ENCODE results near the gene NCKAP5.

Gene NCKAP5

DNA sequence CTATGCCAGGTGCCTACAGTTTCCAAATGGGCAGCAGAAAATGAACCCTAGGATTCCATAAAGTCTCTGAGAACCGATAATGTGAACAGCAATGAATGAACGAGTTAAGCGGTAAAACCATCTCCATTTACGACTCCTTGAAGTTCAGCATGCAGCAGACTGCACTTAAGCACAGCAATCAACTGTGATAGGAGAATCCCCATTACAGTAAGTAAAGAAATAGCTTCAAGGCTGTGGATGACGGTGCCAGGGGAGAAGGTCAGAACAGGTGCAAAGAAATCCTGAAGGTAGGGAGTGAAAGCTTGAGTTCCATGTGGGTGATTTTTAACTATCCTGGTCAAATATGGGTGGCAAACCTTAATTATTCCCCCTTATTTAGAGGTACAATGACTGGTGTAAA is 444.4 kb downstream of the NCKAP5 start:
- DNase-seq: no peak

DNA sequence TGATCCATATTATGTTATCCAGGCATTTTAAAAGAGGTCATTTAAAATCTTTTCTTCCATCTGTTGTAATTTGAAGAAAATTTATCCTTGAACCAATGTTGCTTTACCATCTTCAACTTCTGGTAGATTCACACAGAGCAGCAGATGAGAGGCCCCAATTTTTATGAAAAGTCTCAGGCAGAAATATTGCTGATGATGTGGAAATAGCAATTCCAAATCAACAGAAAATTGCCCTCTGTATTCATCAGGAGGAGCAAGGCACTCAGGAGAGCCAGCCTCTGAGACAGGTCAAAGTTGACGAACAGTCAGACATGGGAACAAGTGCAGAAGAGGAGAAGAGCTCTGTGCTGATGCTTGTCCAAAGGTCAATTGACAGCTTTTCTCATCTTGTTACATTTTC is 444.9 kb downstream of the NCKAP5 start:
- no peak for DNase-seq

DNA sequence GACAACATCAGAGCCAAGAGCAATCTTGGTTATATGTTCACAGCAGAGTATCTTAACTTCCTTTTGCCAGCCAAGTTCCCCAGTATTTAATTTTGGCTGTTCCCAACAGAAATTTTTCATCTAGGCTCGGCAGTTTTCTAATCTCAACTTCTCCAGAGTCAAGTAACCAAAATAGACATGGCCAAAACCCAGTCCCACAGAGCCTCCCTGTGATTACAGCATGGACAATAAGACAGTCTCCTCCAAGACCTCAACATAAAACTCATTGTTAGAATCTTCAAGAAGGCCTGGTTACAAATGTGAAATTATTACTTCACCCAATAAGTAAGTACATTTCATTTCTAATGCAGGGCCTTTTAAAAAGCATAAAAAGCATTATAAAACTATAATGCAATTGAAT is 445.7 kb downstream of the NCKAP5 start:
- DNase-seq: no peak

DNA sequence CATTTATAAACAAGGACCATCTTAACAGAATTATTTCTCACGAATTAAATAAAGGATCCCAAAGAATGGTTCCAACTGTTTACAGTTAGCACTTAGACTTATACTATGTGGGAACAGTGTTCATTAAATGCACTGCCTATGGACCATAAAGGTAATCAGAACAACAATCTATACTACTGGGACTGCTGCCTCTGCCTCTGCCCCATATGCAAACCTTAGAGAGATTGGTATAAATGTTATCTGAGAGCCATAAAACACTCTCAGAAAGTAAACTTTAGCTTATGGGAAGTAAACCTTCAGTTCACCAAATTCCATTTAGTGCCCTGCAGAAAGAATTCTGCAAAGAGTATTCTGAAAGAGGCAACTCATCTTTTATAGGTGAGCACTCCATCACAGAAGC is 448.0 kb downstream of the NCKAP5 start:
- no peak for DNase-seq

DNA sequence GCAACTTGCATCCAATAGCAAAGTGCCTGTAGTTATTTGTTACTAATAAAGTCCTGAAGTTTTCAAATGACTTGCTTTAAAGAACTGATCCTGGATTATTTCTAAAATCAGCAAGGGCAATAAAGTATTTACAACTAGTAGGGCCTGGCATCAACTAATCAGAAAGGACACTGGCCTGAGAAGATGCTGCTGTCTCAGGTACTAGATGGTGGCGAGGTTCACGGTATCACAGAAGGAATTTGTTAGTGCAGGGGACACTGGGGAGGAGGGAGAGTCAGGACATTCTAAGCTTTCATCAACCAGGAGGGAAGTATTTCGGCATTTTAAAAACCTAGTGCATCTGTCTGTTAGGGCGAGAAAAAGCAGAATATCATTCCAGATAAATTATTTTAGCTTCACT is 458.1 kb downstream of the NCKAP5 start:
- DNase-seq: no peak

DNA sequence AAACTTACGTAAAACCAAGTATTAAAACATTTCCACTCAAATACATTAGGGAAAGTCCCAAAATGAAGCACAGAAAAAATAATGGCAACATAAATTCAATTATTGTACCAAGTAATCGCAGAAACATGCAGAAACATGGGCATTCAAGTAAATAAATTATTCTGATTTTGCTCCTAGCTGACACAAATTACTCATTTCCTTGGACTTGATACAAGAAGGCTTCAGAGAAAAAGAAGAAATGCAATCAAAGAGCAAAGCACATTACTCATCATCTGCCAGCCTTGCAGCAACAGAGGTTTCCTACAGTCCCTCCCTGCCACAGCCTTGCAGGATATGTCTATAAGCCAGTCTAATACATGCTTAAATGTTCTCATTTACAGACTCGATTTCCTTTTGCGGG is 458.5 kb downstream of the NCKAP5 start:
- DNase-seq: no peak

DNA sequence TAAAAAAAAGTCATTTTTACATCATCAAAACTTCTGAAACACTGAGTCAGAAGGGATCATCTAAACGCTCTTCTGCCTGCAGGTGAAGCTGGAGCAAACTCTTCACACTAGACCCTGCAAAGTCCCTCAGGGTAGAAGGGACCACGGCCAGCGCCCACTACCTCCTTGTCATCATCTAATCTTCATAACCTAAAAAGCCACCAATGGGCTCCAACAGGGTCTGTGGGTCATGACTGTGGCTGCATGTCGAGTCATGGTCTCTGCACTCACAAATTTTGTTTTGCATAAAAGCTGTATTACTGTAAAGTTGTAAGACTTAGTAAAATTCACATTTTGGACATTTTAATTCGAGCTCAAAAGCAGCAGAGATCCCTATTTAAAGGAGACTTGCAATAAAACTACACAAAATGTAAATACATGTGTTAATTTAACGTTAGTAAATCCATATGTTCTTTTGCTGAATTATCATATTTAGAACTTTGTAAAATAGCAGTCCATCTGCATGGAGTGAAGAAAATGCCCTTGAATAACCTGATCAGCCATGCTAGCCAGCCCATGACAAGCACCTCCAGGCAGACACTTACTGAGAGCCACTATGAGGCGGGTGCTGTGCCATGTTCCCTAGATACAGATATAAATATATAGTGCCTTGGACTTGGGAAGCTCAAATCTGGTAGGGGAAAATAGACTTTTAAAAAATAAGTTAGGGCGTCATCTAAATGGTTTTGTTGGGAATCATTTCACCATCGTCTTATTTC is 461.0 kb downstream of the NCKAP5 start:
- no peak for DNase-seq

DNA sequence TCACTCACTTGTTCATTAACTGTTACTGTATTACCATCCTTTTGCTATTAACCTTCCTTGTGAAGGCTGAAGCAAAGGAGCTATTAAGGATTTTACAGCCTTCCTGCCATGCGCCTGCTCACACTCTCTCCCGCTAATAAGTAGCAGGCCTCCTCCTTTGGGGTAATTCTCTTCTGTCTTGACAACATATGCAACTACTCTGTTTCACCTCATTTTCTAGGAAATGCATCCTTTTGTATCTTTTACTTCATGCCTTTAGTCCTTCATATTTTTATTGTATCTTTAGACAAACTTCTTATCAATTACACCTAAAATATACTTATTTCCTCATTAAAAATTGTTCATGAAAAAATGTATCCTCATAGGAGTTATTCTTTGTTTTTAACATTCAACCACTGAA is 463.4 kb downstream of the NCKAP5 start:
- no peak for DNase-seq

DNA sequence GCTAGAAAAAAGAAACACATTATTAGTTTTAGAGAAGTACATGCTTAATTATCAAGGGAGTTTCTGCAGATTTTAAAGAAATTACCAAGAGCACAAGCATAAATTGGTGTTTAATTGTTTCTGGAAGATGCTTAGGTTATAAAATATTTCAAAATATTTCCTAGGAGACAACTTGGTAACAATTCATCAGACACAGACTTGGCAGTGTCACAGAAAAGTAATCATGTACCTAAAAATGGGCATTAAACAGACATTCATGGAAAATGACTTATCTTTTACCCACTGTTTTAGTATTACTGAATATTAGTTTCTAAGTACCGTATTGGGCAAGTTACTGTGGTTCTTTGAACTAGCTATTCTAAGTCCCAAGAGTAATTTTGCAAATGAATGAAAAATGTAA is 469.5 kb downstream of the NCKAP5 start:
- DNase-seq: no peak

DNA sequence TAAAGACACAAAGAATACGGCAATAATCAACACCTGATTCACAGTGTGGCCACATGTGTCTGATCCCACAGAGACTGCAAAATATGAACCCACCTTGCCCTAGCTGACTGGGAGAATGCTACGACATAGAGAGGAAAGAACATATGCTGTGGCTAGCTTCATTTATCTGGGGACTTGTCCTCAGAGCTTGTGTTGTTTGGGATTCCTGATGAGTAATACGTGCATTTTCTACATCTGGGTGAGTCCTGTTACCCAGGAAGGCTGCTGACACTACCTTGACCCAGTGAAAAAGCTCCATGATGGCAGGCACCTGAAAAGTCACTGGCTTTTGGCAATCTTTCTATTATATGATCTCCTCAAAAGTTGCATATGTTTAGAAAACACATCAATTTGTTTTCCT is 470.6 kb downstream of the NCKAP5 start:
- DNase-seq: no peak

DNA sequence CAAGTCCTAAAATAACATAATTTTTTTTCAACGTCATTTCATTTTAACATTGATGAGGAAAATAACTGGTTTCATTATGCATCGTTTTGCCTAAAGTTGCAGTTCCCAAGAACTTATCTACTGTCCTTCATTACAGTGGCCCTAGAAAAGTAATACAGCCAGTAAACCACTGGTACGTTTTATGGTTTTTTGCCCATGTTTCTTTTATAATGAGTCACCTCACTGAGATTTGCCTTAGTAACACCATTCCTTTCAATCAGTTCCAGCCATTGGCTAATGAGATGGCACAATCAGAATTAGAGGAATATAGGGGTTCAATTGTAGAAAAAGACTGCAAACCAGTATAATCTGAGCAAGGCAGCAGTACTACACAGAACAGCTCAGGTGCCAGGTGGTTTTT is 475.7 kb downstream of the NCKAP5 start:
- no peak for DNase-seq

DNA sequence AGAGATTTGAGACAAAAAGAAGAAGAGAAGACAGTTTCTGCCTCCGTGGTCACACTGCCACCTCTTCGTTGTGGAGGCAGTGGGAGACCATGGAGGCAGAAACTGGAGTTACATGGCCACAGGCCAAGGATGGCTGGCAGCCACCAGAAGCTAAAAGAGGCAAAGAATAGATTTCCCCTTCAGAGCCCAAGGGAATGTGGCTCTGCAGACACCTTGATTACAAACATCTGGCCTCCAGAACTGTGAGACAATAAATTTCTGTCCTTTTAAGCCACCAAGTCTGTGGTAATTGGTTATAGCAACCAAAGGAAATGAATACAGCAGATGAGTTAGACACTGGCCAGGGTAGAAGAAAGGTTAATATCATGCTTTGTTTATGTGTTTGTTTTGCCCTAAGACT is 477.9 kb downstream of the NCKAP5 start:
- DNase-seq: no peak

DNA sequence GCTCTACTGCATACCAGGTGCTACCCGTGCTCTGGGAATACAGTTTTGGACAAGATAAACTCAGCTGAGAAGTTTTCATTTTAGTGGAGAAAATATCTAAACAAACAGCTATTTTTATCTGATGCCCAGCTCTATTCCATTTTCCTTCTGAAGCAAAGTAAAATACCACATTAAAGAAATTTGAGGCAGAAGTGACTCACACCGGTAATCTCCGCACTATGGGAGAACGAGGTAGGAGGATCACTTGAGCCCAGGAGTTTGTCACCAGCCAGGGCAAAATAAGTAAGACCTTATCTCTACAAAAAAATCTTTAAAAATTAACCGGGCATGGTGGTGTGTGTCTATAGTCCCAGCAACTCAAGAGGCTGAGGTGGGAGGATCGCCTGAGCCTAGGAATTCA is 482.1 kb downstream of the NCKAP5 start:
- DNase-seq: no peak

DNA sequence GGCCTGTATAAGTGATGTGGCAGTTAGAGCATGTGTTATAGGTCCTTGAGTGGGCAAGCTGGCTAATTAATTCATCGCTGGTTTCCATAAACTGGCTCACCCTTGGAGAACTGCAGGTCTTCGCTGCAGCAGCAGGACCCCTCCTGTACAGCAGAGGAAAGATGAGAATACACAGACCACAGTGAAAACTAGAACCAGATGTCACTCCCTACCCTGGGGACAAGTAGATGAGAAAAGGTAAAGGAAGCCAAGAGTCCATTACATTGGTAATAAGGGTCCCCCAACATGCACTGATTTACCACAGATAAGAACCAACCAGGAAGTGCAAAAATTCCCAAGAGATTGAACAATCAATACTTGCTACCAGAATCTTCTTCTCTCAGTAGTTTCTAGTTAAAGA is 482.6 kb downstream of the NCKAP5 start:
- no peak for DNase-seq

DNA sequence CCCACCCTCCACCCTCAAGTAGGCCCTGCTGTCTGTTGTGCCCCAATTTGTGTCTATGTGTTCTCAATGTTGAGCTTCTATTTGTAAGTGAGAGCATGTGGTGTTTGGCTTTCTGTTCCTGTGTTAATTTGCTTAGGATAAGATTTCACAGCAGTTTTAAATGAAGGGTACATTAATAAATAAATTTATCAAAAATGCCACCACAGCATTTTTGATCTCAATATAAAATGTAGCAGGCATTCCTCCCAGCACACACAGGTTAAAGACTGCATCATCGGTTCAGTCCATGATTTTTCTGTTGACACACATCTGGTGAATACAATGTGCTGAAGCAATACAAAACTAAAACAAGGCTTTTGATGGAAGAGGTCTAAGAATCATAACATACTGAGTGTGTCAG is 486.2 kb downstream of the NCKAP5 start:
- no peak for DNase-seq

DNA sequence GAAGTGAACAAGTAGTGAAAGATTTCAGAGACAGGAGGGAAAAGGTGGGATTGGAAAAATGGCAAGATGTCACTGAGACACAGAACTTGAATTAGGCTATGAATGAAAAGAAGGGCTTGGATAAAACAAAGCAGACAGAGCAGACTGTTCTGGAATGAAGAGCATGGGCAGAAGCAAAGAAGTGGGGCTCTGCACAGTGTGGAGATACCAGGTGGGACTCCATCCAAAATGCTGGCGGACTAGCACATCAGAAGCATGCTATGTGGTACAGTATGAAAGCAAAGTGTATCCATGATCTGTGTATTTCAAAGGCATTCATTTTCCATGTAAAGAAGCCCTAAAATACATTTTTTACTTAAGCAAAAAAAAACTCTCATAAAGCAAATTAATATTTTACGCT is 487.4 kb downstream of the NCKAP5 start:
- DNase-seq: no peak

DNA sequence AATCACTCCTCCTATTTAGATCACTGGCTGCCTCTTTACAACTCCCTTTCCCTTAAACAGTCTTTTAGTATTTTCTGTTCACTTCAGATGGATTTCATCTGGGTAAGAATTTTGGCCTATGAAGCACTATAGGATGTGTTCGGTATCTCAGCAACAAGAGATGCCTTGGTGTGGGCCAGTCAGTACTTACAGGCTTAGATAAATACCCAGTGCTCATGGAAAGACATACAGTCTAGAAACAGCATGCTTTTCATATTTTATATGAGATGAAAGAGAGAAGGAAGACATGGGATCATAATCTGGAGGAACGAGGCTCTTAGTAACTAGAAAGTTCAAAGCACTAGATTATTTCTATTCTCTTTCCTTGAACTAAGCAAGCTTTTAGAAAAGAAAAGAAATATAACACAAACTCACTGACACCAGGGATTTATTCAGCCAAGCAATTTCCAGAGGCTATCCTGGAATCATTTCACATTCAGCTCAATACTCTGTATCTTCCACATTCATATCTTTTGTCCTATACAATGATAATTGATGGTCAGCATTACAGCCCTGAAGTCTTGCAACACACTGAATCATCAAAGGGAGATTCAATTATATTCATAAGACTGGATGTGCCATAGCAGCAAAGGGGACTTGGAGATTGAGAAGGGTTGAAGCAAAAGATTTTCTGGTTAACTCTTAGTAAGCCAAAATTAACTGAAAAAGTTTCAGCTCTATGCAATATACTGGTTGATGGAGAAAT is 489.4 kb downstream of the NCKAP5 start:
- DNase-seq: no peak

DNA sequence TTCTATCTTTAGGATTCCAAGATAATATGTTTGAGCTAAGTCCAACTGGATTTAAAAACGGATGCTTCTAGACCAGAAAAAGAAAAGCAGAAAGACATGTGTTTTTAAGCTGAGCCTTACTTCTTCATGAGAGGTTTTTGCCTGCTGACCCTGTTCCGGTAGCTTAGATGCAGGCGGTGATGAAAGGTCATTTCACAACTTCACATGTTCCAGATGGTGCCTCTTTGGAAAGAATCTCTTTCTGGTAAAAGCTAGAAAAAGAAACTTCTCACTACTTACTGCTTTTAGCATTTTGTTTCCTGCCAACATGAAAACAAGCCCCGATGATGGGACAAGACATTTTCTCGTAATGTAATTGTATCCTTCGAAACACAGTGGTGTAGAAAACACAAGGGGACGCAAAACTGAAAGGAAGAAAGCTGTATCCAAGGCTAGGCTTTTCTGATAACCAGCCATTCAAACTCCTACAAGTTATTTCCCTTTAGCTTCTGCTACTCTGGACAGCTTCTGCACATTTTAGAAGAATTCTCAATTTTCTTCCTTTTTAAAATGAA is 490.9 kb downstream of the NCKAP5 start:
- DNase-seq: no peak

DNA sequence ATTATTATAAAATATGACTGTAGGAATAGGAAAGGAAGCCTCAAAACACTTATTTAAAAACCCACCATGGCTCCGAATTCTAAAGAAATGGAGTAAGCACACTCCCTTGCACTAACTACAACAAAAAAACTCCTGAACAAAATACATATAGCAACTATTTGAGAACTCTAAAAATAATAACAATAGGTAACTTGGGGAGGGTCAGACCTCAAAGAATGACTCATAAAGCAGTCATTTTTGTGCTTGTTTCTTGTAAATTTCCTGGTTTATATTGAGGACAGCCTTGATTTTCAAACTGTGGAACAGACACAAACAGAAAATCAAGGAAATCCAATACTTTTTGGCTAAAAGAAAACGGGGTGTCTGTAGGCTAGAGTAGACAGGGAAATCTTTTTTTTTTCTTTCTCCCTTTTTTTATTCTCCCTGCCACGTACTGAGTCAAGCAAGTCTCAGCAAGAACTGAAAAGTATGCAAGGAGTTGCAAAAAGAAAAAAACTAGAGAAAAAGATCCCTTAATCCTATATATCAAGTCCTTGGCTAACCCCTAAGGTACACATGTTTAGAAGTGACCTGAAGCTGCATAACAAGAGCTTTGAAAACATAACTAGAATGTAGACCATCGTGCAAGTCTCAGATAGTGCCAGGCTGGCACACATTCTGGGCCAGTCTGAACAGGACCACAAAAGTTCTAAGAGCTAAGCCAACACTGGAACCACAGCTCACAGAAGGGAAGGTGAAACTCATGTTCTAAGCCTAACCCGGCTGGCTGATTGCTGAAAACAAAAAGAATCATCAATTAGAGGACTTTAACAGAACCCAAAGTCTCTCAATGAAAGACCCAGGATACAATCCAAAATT is 495.2 kb downstream of the NCKAP5 start:
- no peak for DNase-seq

DNA sequence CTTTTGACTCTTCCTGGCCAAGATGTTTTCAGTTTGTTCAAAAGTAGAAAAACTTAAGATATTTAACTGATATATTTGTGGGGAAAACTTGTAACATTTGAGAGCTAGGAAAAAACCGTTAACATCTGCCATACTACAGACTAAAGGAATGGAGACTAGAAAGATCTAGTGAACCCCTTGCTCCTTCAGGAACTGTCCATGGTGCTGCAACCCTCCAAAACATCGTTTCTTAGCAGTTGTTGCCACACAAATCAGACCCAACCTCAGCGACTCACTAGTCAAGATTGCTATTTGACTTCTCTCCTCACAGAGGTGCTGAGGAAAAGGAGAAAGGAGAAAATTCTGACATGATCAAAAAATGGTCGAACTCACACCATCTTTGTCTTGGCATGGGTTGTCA is 504.5 kb downstream of the NCKAP5 start:
- DNase-seq: no peak

DNA sequence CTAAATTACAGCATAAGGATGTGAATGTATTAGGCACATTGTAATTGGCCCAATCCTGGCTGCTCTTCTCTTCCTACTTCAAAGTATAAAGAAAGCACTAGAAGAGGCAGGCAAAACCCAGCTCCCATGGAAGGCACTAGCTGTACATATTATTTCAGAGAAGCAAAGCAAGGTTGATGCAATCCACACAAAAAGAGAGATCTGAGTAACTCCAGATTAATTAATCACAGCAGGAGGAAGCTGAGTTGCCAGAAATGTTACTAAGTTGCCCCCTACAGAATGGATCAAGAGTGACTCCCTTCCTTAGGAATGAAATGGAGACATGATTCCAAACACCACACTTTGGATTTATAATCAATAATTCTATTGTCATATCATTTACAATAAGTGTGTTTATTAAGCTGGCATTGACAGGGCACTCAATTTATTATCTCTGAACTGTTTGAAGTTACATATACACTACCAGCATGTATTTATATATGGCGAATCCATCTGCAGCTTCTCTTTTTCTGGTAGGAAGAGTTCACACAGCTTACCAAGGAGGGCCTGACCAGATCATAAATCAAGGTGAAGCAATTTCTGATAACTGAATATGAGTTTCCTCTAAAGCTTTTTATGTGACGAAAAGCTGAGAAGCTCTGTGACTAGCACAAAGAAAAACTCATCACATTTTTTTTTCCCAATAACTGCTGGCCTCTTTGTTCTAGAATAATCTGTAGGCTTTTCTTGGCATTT is 505.2 kb downstream of the NCKAP5 start:
- no peak for DNase-seq

DNA sequence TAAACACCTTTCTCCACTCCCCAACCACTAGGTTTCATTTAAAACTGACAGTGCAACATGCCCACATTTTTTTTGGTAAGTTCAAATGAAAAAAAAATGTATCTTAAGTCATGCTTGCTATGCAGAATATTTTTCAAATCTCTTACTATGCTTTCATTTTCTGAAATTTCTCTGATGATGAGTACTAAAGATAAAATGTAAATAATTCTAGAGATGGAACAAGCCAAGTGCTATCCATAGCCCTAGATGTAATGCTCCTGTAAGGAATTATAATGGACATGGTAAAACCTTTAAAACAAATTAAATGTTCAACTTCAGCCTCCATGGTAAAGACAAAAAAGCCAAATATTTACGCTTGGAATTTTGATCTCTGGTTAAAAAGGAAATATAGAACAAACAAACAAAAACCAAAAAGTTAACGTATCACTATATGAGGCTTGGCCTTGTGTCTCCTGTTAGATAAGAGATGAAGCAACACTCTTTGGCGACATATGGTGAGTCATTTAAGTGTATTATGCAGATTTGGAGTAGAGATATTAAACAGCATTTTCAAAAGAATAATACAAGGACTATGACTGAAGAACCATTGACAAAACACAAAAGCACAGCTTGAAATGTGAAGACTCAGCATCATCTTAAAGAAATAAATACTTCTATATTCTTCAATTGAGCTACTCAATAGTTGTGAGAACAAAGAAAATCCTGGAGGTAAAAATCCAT is 506.2 kb downstream of the NCKAP5 start:
- DNase-seq: no peak

Measured in CD4-positive, alpha-beta T cell treated with Interferon gamma for 1 hour (primary cell).